WTC11 (cell line): Measurements from ENCODE around the gene AOAH. TPM values are rescaled to one million over a fixed set of nuclear protein-coding genes. Genes with fewer than 3 reads are reported as not detected.

Experiments
- ATAC-seq: fragments of 200-7000 bp; cut with Tn5 transposase; 2 replicates; pipeline ENCODE4 v1.10.0; 2021; ENCODE audit warnings: mild to moderate bottlenecking, moderate library complexity
- CTCF ChIA-PET: fragments of 300-600 bp; sonication (Branson Sonifier 250); formaldehyde crosslinking; loops from one replicate; lab custom pipeline; 2021; ENCODE audit warnings: antibody characterized with exemption; lab: Charles Lee
- POLR2A ChIA-PET: fragments of 350-600 bp; sonication (Branson Sonifier 250); formaldehyde crosslinking; loops from one replicate; lab custom pipeline; 2021; ENCODE audit warnings: antibody characterized with exemption; lab: Charles Lee
- DNase-seq: peaks from one replicate; pipeline ENCODE4 v3.0.0; 2021; ENCODE audit warnings: low spot score
- H3K27ac Mint-ChIP-seq: 2 replicates; pipeline ENCODE4 v1.8.0; 2021; ENCODE audit warnings: mixed read lengths
- H3K27me3 Mint-ChIP-seq: 2 replicates; pipeline ENCODE4 v1.8.0; 2021; ENCODE audit warnings: low read depth, mild to moderate bottlenecking, moderate library complexity, mixed read lengths
- H3K36me3 Mint-ChIP-seq: 2 replicates; pipeline ENCODE4 v1.8.0; 2021; ENCODE audit warnings: mixed read lengths
- H3K4me1 Mint-ChIP-seq: 2 replicates; pipeline ENCODE4 v1.8.0; 2022; ENCODE audit warnings: mixed read lengths
- H3K4me3 Mint-ChIP-seq: 2 replicates; pipeline ENCODE4 v1.8.0; 2021; ENCODE audit warnings: mild to moderate bottlenecking, moderate library complexity, mixed read lengths
- H3K9me3 Mint-ChIP-seq: 2 replicates; pipeline ENCODE4 v1.8.0; 2021; ENCODE audit warnings: mixed read lengths
- AFF4 ChIP-seq: sonication (generic); formaldehyde crosslinking; IDR thresholded peaks from 2 replicates; pipeline ENCODE4 v1.8.1; 2023; ENCODE audit warnings: mild to moderate bottlenecking, missing genetic modification reagents, borderline replicate concordance
- ATF2 ChIP-seq: sonication (generic); formaldehyde crosslinking; IDR thresholded peaks from 2 replicates; pipeline ENCODE4 v1.8.1; 2022; ENCODE audit warnings: low read depth, missing genetic modification reagents, borderline replicate concordance
- EMX1 ChIP-seq: fragments of 250-450 bp; sonication (Bioruptor Pico); IDR thresholded peaks from 2 replicates; pipeline ENCODE4 v1.8.0; 2021; ENCODE audit warnings: mild to moderate bottlenecking
- HMGA2 ChIP-seq: fragments of 250-450 bp; sonication (Bioruptor Pico); IDR thresholded peaks from 2 replicates; pipeline ENCODE4 v1.4.0; 2021; ENCODE audit warnings: mild to moderate bottlenecking, moderate library complexity
- HMGXB4 ChIP-seq: sonication (generic); formaldehyde crosslinking; IDR thresholded peaks from 2 replicates; pipeline ENCODE4 v1.8.1; 2023; ENCODE audit warnings: mild to moderate bottlenecking, moderate library complexity, missing genetic modification reagents
- MXD4 ChIP-seq: fragments of 250-450 bp; sonication (Bioruptor Pico); IDR thresholded peaks from 2 replicates; pipeline ENCODE4 v1.8.0; 2021; ENCODE audit warnings: mild to moderate bottlenecking, moderate library complexity, borderline replicate concordance
- PREB ChIP-seq: sonication (generic); formaldehyde crosslinking; IDR thresholded peaks from 2 replicates; pipeline ENCODE4 v1.8.1; 2022; ENCODE audit warnings: mild to moderate bottlenecking, missing genetic modification reagents, moderate library complexity, borderline replicate concordance
- SP1 ChIP-seq: sonication (generic); formaldehyde crosslinking; conservative IDR thresholded peaks from 2 replicates; pipeline ENCODE4 v1.8.1; 2022; ENCODE audit warnings: missing genetic modification reagents
- TEAD4 ChIP-seq: sonication (generic); formaldehyde crosslinking; IDR thresholded peaks from 2 replicates; pipeline ENCODE4 v1.8.0; 2022; ENCODE audit warnings: mild to moderate bottlenecking, missing genetic modification reagents
- ZNF232 ChIP-seq: sonication (generic); formaldehyde crosslinking; IDR thresholded peaks from 2 replicates; pipeline ENCODE4 v1.8.0; 2022; ENCODE audit warnings: mild to moderate bottlenecking, missing genetic modification reagents
- ZNF281 ChIP-seq: sonication (generic); formaldehyde crosslinking; IDR thresholded peaks from 2 replicates; pipeline ENCODE4 v1.8.0; 2023; ENCODE audit warnings: mild to moderate bottlenecking, missing genetic modification reagents
- ZNF416 ChIP-seq: fragments of 250-450 bp; sonication (Bioruptor Pico); IDR thresholded peaks from 2 replicates; pipeline ENCODE4 v1.9.0; 2021; ENCODE audit warnings: mild to moderate bottlenecking, inconsistent platforms
- ZSCAN18 ChIP-seq: fragments of 250-450 bp; sonication (Bioruptor Pico); IDR thresholded peaks from 2 replicates; pipeline ENCODE4 v2.1.2; 2022; ENCODE audit warnings: mild to moderate bottlenecking, moderate library complexity
- total RNA-seq: library from RNA; stranded (reverse); gene quantifications from 3 replicates; pipeline ENCODE4 v1.2.3, GENCODE V29; 2021
- TF ChIP-seq, protein P1 (sequence below): sonication (generic); formaldehyde crosslinking; IDR thresholded peaks from 2 replicates; pipeline ENCODE4 v1.8.1; 2023; ENCODE audit warnings: mild to moderate bottlenecking, missing genetic modification reagents
- TF ChIP-seq, protein P2 (sequence below): sonication (generic); formaldehyde crosslinking; IDR thresholded peaks from 2 replicates; pipeline ENCODE4 v1.8.1; 2022; ENCODE audit warnings: missing genetic modification reagents, borderline replicate concordance
- TF ChIP-seq, protein P3 (sequence below): sonication (generic); formaldehyde crosslinking; IDR thresholded peaks from 2 replicates; pipeline ENCODE4 v1.8.1; 2023; ENCODE audit warnings: mild to moderate bottlenecking, missing genetic modification reagents, moderate library complexity

The AOAH gene
- total RNA-seq, 1 experiment from 2014 or later: 0.31 TPM

DNA sequence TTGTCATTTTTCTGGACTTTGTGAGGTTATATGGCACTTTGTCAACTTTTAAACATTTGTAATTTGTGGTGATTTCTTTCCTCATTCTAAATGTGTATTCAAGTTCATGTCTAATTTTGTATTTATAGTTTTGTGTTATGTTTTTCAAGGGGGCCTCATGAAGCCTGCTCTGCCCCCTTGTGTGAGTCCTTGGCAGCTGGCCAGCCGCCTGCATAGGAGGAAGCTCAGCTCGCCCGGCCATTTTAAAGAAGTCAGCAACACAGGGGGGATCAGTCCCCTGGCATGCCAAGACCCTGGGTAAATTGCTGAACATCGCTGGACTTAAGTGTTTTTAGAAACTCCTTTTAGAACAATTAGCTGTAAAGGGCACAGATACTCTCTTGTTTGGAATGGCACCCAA, 211.7 kb downstream of the AOAH start:
- TF ChIP-seq, protein P1, sequence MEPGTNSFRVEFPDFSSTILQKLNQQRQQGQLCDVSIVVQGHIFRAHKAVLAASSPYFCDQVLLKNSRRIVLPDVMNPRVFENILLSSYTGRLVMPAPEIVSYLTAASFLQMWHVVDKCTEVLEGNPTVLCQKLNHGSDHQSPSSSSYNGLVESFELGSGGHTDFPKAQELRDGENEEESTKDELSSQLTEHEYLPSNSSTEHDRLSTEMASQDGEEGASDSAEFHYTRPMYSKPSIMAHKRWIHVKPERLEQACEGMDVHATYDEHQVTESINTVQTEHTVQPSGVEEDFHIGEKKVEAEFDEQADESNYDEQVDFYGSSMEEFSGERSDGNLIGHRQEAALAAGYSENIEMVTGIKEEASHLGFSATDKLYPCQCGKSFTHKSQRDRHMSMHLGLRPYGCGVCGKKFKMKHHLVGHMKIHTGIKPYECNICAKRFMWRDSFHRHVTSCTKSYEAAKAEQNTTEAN: no peak
- no peak for TF ChIP-seq ZNF416 (CRISPR knock-in tag)
- no peak for TF ChIP-seq MXD4 (CRISPR knock-in tag)
- TF ChIP-seq, protein P2, sequence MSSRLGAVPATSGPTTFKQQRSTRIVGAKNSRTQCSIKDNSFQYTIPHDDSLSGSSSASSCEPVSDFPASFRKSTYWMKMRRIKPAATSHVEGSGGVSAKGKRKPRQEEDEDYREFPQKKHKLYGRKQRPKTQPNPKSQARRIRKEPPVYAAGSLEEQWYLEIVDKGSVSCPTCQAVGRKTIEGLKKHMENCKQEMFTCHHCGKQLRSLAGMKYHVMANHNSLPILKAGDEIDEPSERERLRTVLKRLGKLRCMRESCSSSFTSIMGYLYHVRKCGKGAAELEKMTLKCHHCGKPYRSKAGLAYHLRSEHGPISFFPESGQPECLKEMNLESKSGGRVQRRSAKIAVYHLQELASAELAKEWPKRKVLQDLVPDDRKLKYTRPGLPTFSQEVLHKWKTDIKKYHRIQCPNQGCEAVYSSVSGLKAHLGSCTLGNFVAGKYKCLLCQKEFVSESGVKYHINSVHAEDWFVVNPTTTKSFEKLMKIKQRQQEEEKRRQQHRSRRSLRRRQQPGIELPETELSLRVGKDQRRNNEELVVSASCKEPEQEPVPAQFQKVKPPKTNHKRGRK (CRISPR knock-in tag): no peak
- no peak for TF ChIP-seq TEAD4 (CRISPR knock-in tag)
- no peak for DNase-seq
- Mint-ChIP-seq H3K27me3 (peaks cover 3% of the 10 kb centered on the region), H3K27ac (no peak overlapping the region), H3K4me1 (peaks cover 20% of the 10 kb centered on the region), H3K9me3 (peaks cover 13% of the 10 kb centered on the region), H3K4me3 (no peak overlapping the region), H3K36me3 (peaks cover 8% of the 10 kb centered on the region)
- POLR2A ChIA-PET: no interaction called here
- CTCF ChIA-PET: no interaction called here
- ATAC-seq: no peak

GRCh38 chr7:36509962-36510361, 214.3 kb downstream of the AOAH start:
- POLR2A ChIA-PET: no interaction called here
- DNase-seq (no peak), ATAC-seq (peak; percentile 87)
- Mint-ChIP-seq H3K27ac (no peak overlapping the region), H3K36me3 (peaks cover 8% of the 10 kb centered on the region), H3K9me3 (peaks cover 13% of the 10 kb centered on the region), H3K4me3 (no peak overlapping the region), H3K4me1 (peaks cover 7% of the 10 kb centered on the region), H3K27me3 (peaks cover 3% of the 10 kb centered on the region; the same call in 1 of the 2 replicates)
- CTCF ChIA-PET: interaction anchor here (1.0 to 2.1 kb wide), 7 partner anchors 13 to 161 kb away, joined by 3 to 14 read pairs (median 3); no protein-coding TSS in a partner anchor
- TF ChIP-seq SP1 (CRISPR knock-in tag) (no peak), ATF2 (CRISPR knock-in tag) (no peak), AFF4 (CRISPR knock-in tag) (no peak), EMX1 (CRISPR knock-in tag) (no peak), HMGXB4 (CRISPR knock-in tag) (no peak), HMGA2 (no peak), ZNF281 (CRISPR knock-in tag) (no peak), MXD4 (CRISPR knock-in tag) (no peak), ZNF232 (CRISPR knock-in tag) (no peak), ZSCAN18 (CRISPR knock-in tag) (no peak), PREB (CRISPR knock-in tag) (no peak)
- TF ChIP-seq, protein P3, sequence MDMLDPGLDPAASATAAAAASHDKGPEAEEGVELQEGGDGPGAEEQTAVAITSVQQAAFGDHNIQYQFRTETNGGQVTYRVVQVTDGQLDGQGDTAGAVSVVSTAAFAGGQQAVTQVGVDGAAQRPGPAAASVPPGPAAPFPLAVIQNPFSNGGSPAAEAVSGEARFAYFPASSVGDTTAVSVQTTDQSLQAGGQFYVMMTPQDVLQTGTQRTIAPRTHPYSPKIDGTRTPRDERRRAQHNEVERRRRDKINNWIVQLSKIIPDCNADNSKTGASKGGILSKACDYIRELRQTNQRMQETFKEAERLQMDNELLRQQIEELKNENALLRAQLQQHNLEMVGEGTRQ (CRISPR knock-in tag): no peak
